ENCODE results near the gene TBX2. TPM values are rescaled to one million over a fixed set of nuclear protein-coding genes. Genes with fewer than 3 reads are reported as not detected.
A peak's percentile ranks its signal among the peaks of the same experiment; 100 is the strongest.

TBX2 gene
- total and polyA plus RNA-seq, 2 of the 13 experiments (the other 11 are each of a cell fraction or from before 2014, with no cell fraction given): 2.8 to 15.3 TPM

- TF ChIP-seq ZNF362 (CRISPR knock-in tag; IDR thresholded peaks at IDR 0.05; ENCODE audit: borderline replicate concordance): no peak
- no peak; the same call in 1 of the 2 replicates for TF ChIP-seq TFAP4 (IDR thresholded peaks at IDR 0.05; ENCODE audit: borderline replicate concordance, low read depth)
- TF ChIP-seq KDM4B (CRISPR knock-in tag; IDR thresholded peaks at IDR 0.05): no peak
- TF ChIP-seq ZBTB39 (CRISPR knock-in tag; IDR thresholded peaks at IDR 0.05): no peak
- TF ChIP-seq MATR3 (CRISPR knock-in tag; IDR thresholded peaks at IDR 0.05): no peak
- no peak for TF ChIP-seq ZNF83 (CRISPR knock-in tag; IDR thresholded peaks at IDR 0.05; ENCODE audit: borderline replicate concordance)
- TF ChIP-seq ZSCAN22 (CRISPR knock-in tag; IDR thresholded peaks at IDR 0.05): no peak
- TF ChIP-seq SMYD3 (CRISPR knock-in tag; IDR thresholded peaks at IDR 0.05): no peak
- TF ChIP-seq MLX (CRISPR knock-in tag; IDR thresholded peaks at IDR 0.05): no peak
- TF ChIP-seq RBAK (CRISPR knock-in tag; IDR thresholded peaks at IDR 0.05): no peak
- TF ChIP-seq PHF21A (CRISPR knock-in tag; IDR thresholded peaks at IDR 0.05): no peak; the same call in 1 of the 2 replicates
- TF ChIP-seq IKZF1 (IDR thresholded peaks at IDR 0.05): no peak
- TF ChIP-seq ZNF547 (CRISPR knock-in tag; IDR thresholded peaks at IDR 0.05): peak; percentile 88
- TF ChIP-seq FIP1L1 (IDR thresholded peaks at IDR 0.05; ENCODE audit: borderline replicate concordance, insufficient read depth, low read depth, low read length): no peak
- peak; percentile 73; the same call in 1 of the 2 replicates for TF ChIP-seq CAMTA2 (CRISPR knock-in tag; IDR thresholded peaks at IDR 0.05; ENCODE audit: borderline replicate concordance)
- TF ChIP-seq ZNF577 (CRISPR knock-in tag; IDR thresholded peaks at IDR 0.05; ENCODE audit: borderline replicate concordance, low read depth): no peak
- peak; percentile 59; the same call in 1 of the 2 replicates for TF ChIP-seq MXD3 (CRISPR knock-in tag; IDR thresholded peaks at IDR 0.05)
- no peak for TF ChIP-seq NR3C1 (CRISPR knock-in tag; IDR thresholded peaks at IDR 0.05)
- TF ChIP-seq BCLAF1 (IDR thresholded peaks at IDR 0.05): no peak
Observed at GRCh38 chr17:61399131-61400065, at the start of gene TBX2 (continued).
